NCI-H69 (cell line): ENCODE measurements around the gene SEMA4C.

ENCODE experiments used
- DNase-seq: peaks from one replicate; lab custom pipeline; 2025; lab: John Stamatoyannopoulos, UW

Gene SEMA4C

DNA sequence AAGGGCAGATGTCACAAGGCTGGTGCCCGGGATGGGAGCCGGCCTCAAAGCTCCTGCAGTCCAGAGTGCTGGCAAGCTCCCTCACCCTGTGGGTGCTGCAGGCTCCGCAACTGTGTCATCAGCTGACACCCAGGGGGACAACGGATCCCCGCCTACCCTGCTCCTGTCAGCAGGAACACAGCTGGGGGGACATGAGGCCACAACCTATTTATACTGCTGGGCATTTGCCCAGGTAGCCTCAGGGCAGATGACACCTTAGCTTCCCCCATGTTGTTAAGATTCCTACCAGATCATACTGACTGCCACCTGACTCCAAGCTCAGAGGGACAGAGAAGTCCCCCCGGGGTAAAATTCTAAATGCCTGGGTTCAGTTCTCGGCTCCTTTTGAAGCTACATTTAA is 27.3 kb downstream of the SEMA4C start:
- peak; percentile 32 for DNase-seq

DNA sequence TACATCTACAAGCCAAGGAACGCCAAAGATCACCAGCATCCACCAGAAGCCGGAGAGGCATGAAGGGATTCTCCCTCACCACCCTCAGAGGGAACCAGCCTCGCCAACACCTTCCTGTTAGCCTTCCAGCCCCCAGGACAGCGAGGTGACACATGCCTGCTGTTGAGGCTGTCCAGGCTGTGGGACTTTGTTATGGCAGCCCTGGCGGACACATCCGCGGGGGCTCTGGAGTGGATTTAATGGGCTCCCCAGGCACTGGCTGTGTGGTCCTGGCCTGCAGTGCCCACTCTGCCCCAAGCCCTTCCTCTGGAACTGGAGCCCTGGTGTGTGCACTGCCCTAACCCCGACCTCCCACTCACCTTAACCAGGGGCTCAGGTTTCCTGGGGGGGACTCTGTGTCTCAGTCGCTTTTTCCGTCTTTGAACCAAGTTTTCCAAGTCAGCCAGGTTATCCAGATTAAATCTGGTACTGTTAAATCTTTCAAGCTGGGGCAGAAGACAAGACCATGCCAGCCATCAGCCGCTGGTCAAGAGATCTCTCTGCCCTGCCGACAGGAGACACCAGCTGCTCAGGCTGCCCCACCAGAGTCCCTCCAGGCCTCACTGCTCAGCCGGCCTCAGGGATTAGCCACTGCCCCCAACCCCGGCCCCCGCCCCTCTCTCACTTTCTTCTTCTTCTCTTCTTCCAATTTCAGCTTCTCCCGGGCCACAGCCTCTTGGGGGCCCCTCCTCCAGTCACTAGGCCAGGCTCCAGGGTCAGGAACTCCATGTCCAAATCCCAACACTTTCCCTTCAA is 28.0 kb downstream of the SEMA4C start:
- DNase-seq, result no peak

GRCh38 chr2:96839875-96840850 is 29.7 kb downstream of the SEMA4C start:
- no peak for DNase-seq

GRCh38 chr2:96839293-96839874 is 30.5 kb downstream of the SEMA4C start:
- no peak for DNase-seq

- no peak for DNase-seq
Observed at GRCh38 chr2:96838345-96839292, 31.3 kb downstream of the SEMA4C start.

DNA sequence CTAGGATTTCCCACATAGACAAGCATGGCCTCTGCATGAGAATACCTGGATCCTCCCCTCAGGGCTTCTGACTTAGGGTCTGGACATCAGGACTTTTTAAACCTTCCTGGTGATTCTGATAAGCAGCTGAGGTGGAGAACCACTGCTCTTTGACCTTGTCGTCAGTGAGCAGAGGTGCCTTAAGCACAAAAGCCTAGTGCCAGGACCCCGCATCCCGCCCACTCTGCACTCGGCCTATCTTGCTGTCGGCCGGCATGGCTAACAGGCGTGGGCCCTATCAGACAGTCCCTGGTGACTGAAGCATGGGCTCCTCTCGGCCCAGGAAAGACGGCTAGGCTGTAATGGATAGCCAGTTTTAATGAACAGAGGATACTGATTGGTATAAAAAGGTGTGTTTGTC is 32.3 kb downstream of the SEMA4C start:
- DNase-seq, result no peak

- no peak for DNase-seq
Observed at GRCh38 chr2:96835830-96836229, 34.0 kb downstream of the SEMA4C start.

- DNase-seq, result peak; percentile 75
Observed at GRCh38 chr2:96832754-96833507, 36.9 kb downstream of the SEMA4C start.

GRCh38 chr2:96832408-96832753 is 37.5 kb downstream of the SEMA4C start:
- no peak for DNase-seq

- no peak for DNase-seq
Observed at GRCh38 chr2:96831679-96832078, 38.2 kb downstream of the SEMA4C start.

DNA sequence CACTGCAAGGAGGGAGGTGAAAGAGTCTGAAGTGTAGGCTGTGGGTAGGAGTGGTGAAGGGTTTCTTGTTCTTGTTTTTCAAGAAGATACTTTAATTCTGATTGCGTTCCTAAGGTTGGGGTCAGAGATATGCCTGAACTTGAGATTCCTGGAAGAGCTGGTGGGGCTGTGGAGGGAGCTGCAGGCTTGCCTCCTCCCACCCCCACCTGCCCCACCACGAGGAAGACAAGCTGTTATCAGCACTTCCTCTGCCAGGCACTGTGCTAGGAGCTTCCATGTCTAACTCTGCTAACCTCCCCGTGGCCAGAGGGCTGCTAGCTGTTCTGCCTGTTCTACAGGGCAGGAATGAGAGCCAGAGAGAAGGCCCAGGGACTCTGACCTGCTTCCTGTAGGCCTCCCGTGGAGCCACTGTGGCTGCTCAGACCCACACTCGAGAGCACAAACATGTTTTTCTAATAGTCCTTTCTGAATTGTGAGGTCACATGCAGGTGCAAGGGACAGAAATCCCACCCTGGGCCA is 39.8 kb downstream of the SEMA4C start:
- no peak for DNase-seq

DNA sequence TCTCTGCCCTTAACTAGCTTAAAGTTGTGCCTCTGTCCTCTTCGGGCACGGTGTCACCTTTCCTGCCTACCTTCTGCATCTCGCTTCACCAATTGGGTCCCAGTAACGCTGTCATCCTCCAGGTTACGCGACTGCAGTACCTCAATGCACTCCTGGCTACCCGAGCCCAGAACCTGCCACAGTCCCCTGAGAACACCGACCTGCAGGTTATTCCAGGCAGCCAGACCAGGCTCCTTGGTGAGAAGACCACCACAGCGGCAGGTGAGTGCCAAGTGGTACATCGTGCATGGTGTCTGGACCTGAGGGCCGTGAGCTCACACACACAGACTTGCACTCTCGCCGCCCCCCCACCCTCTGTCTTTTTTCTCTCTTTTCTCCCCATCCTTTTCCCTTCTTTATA is 41.0 kb downstream of the SEMA4C start:
- no peak for DNase-seq

- no peak for DNase-seq
Observed at GRCh38 chr2:96828436-96828835, 41.4 kb downstream of the SEMA4C start.

- DNase-seq, result no peak
Observed at GRCh38 chr2:96826546-96827278, 43.2 kb downstream of the SEMA4C start.

DNA sequence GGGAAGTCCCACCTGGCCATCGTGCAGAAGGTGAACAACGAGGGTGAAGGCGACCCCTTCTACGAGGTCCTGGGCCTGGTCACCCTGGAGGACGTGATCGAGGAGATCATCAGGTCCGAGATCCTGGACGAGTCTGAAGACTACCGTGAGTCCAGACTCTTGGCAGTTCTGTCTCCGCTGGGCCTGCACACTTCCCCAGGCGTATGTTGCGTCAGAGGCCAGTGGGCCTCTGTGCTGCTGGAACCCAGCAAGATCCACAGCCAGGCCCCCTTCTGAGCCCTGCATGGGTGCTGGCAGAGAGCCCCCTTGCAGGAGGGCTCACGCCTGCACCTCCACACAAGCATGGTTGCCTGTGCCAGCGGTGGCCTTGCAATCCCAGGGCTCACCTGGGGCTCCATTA is 44.8 kb downstream of the SEMA4C start:
- no peak for DNase-seq

DNA sequence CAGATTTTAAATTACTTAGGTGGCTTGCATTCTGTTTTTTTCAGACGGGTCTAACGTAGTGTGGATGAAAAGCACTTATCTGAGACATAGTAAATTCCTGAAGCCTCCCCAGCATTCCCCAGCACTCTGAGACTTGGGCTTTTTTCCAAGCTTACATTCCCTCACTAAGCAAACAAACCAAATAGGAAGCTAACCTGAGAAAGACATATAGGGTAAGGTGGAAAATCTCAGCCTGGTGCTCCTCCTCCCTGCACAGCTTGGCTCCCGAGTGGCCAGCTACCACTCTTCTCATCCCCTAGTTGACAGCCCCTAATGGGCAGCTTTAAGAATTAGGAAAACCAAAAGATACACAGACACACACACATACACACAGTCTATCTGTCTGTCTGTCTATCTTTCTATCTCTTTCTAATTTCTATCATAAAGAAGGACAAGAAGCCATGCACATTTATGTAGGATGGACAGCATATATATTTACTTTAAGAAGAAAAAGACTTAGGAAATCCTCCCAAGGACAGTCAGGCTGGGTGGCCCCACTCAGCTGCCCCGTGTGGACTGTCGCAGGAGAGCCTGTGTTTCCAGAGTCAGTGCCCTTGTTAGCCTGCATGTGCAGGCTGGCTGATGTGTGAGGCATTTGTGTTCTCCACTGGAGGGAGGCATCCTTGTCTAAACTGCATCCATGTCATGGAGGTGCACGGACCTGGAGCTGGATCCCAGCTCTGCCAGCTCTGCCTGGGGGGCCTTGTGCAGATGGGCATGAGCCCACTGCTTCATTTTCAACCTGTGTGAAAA is 45.6 kb downstream of the SEMA4C start:
- peak; percentile 2 for DNase-seq

DNA sequence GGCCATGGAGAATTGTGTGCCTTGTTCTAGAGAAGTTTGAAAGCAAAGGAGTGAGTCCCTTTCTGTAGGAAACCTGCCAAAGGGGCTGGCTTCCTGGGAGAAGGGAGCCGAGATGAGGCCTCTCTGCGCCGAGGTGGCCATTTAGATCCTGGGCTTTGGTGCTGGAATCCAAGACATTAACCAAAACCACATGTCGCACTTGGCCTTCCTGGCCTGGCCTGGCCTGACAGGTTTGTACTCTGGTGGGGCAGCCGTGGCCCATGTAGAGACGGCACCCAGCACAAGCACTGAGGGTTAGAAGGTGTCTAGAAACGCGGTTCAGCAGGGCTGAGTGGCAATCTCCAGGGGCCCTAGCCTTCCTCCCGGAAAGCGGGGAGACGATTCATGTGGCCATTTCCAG is 46.7 kb downstream of the SEMA4C start:
- no peak for DNase-seq

- no peak for DNase-seq
Observed at GRCh38 chr2:96822786-96823185, 47.1 kb downstream of the SEMA4C start.

GRCh38 chr2:96821113-96821675 is 48.7 kb downstream of the SEMA4C start:
- DNase-seq, result no peak
